Measurements from ENCODE around the gene ACOX2.

- TF ChIP-seq EZH2 (IDR thresholded peaks at IDR 0.05; ENCODE audit: insufficient read depth, poor library complexity, severe bottlenecking), result no peak
- TF ChIP-seq EZH2phosphoT487 (IDR thresholded peaks at IDR 0.05; ENCODE audit: insufficient read depth, low read depth), result no peak
Observed at GRCh38 chr3:58473275-58473674, 63.7 kb downstream of the ACOX2 start.
